GM21390 (cell line): ENCODE results near the gene PDIA5.

Experiments
- ATAC-seq: cut with Tn5 transposase; IDR thresholded peaks from one replicate; pipeline ENCODE4 v1.9.1; 2021; ENCODE audit not compliant: unreplicated experiment

PDIA5 gene

DNA sequence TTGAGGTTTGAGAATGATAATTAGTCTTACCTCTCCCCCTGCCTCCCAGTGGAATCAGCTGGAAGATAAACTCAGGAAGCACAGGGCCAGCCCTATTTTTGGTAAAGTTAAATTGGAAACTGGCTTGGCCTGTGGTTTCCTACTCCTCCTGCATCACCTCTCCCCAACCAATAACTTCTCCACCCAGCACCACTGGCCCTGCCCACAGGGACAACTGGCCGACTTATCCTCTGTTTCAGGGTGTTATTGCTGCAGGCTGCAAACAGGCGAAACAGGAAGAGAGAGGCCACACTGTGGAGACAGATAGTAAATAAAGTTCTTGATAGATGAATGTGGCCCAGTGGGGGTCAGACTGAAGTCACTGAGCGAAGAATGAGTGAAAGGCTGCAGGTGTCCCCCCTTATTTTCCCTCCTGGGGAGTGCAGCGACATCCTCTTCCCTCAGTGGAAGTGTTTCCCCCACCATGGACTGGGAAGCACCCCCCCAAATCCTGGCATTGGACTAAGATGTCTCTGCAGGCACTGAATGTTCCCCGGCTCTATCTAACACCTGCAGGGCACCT, 47.1 kb downstream of the PDIA5 start:
- peak; percentile 48 for ATAC-seq

DNA sequence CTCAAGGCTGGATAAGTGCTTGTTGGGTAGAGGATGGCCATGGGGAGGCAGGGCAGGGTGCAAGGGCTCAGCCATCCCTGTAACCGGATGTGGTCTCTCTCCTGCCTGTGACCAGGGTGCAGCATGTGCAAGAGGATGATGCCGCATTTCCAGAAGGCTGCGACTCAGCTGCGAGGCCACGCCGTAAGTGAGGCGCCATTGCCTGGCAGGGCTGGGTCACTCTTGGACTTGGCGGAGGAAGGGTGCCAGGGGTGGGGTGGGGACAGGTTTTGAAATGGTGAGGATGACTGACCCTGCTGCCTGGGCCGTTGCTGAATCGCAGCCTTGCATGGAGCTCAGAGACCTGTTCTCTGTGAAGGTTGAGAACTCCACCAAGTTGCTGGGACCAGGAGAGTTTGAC, 49.3 kb downstream of the PDIA5 start:
- ATAC-seq = no peak

DNA sequence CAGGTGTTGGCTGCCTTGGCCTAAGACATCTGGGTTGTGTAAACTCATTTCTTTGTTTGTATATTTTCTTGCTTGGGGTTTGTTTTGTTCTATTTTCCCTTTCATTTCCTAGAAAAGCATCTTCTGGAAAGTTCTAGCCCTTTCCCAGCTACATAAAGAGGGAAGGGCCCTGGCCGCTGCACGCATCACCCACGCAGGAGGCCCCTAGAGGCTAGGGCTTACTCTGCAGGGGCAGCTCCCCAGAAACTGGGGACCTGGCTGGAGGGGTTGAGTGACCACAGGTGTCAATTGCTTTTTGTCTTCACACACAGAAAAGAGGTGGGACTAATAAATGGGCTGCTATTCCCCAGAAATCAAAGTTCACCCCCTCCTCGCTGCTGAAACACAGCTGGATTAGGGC, 52.6 kb downstream of the PDIA5 start:
- no peak for ATAC-seq

DNA sequence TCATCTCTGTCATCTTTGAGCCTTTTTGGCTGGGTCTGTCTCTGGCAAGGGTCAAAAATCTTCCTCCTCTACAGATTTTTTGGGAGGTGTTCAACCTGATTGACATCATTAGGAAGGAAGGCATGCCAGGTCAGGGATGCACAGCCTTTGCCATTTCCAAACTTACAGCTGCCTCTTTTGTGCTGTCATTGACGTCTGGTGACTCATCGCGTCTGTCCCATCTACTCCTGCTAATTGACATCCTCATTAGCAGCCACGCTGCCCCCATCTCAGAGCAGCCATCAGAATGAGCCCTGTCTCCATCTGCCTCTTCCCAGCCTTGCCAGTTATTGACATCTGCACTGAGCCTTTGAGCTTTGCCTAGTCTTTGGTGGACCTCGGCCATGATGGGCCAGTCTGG, 53.0 kb downstream of the PDIA5 start:
- no peak for ATAC-seq

DNA sequence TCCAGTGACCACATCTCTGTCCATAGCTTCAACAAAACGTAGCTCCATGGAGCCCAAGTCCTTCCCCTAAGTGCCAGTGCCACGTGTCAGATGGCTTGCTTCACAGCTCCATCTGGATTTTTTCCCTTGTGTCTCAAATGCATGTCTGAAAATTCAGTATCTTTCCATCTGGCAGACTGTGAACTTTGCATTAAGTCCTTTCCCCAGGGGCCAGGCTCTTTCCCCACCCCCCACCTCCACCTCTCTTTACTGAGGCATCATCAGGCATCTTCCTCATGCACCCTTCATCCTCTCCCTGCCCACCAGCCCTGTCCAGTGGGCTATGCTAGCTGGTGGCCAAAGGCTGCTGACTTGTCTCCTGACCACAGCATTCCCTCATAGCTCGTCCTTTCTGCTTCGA, 53.7 kb downstream of the PDIA5 start:
- ATAC-seq = no peak

DNA sequence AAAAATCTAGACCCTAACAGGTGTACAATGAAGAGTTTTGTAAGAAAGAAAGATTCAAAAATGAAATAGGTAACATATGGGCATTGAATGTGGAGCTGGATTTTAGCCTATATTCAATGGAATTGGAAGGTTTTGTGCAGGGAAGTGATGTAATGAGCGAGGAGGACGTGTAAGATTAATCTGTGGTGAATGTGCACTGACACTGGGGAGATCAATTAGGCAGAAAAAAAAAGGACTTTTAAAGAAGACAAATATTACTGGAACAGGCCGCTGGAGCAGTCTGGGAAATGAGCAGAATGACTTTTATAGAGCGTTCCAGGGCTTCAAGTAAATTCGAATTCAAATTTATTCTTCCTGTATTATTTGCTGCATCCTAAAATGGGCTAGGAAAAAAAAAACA, 55.2 kb downstream of the PDIA5 start:
- no peak for ATAC-seq

DNA sequence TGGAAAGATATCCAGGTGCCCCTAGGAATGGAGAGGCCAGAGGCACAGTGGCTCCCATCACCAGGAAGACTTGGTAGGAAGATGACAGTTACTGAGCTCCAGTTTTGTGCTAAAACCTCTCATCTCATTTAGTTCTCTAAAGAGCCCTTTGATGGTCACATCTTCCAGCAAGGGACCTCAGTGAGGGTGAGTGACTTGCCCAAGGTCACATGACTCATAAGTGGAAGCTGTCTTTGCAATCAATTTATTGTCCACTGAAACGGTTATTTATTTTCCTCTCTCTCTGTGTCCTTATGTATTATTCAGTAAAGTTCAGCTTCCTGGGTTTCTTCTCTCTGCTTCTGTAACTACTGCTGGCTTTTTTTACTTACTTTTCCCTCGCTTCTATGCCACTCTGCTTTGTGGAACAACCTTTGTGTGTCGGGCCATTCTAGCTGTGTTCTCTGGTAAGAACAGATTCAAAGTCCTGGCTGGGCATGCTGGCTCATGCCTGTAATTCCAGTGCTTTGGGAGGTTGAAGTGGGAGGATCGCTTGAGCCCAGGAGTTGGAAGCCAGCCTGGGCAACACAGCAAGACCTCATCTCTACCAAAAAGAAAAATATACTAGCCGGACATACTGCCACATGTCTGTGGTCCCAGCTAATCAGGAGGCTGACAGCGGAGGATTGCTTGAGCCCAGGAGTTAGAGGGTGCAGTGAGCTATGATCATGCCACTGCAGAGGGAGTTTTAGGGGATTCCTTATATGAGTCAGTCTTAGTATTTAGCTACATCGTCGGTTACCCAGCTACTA, 55.9 kb downstream of the PDIA5 start:
- no peak for ATAC-seq

DNA sequence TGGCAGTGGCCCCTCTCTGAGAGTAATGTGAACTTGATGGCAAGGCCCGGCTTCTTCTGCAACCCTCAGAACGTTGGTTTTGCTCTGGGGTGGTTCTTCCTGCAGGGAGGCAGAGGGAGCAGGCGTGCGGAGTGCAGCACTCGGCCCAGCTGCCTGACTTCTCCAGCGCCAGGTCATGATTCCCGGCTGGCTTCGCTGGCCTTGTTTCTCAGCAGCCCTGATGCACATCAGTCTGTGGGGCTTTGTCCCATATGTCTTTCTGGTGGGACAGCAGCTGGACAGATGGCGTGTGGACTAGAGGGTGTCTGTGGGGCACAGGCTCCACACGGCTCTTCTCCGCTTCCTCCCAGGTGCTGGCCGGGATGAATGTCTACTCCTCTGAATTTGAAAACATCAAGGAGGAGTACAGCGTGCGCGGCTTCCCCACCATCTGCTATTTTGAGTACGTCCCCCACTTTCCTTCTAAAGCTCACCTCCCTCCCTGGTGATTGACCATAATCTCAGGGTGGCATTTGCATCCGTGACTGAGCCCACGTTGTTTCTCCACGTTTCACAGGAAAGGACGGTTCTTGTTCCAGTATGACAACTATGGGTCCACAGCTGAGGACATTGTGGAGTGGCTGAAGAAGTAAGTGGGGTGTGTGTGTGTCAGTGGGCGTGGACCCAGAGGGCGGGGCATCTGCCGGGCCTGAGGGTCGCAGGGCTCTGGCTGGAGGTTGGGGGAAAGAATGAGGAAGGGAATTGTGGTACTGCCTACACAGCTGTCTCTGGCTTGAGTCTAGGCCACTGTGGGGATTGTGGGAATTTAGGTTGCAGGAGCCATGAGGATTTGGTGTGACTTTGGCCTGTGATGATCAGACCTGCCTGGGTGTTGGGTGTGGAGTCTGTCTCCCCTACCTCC, 57.1 kb downstream of the PDIA5 start:
- ATAC-seq = no peak

DNA sequence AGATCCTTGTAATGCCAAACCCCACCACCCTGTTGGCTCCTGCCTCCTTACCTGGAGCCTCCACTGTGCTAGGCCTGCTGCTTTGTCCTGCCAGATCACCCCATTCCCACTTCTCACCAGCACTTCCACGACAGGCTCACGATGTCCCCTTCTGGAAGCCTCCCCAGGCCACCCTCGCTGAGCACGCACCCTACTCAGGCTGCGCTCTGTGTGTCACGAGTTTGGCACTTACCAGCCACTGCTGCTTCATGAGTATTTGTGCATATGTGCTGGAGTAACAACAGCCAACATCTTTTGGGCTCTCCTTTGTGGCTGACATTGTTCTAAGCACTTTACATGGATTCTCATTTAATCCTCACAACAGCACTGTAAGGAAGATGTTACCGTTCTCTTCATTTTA, 58.1 kb downstream of the PDIA5 start:
- no peak for ATAC-seq

DNA sequence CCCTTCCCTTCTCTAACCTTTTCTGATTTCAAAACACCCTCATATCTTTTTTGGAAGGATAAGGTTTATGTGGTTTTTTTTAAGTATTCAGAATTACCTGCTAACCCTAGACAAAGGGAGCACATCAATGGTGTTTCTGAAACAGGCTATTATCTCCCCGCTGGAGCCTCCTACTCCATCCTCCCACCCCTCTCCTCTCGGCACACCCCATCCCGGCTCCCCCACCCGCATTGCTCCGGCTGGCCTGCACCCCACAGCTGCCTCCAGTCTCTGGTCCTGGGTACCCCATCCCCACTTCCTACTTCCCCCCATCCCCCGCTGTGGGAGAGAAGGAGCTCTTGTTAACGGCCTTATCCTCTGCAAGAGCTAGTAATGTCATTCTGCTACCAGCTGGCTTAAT, 59.2 kb downstream of the PDIA5 start:
- no peak for ATAC-seq

DNA sequence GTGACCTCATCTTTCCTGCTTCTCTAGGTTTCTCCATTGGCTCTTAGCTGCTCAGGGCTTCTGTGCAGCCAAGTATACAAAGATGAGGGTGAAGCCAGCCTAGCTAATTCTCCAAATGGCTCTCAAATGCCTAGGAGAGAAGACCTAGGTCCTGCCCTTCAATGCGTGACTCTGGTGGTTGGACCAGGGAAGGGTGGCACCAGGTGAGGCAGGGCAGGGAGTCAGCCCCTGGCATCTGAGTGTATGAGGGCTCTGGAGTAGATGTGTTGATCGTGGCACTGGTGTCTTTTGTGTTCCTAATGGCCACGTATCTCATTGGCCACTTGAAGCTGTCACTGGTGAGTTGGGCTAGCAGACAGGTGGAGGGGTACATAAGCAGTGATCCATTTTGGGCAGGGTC, 59.8 kb downstream of the PDIA5 start:
- no peak for ATAC-seq

DNA sequence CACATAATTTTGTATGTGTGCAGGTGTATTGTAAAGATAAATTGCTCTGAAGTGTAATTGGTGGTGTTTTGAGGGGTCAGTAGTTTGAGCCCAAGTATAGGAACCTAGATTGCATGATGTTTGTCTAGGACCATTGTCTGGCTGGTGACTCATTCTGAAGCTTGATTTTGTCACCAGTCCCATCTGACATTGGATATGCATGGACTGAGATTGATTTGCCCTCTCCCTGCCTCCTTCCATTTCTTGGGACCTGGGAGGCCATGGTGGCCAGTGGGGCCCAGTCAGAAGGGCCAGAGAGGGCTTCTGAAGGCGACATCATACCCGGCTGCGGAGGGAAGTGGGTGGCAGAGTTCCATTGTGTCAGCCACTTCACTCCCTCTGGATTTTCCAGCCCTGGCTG, 62.3 kb downstream of the PDIA5 start:
- ATAC-seq = no peak

DNA sequence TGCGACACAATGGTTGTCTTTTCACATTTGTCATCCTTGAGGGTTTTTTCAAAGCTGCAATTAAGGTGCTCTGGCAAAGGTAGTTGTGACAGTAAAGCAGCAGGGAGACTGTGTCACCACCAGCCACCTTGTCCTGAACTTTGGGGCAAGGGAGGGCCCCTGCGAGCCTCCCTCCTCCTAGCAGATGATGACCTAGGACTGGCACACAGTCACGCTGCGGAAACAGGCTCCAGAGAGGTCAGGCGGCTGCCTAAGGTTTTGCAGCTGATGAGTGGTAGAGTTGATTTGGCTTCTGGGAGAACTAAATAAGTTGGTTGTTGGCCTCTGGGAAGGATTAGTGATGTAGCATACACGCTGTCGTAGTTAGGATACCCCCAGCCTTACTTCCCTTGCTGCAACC, 62.7 kb downstream of the PDIA5 start:
- ATAC-seq = no peak

DNA sequence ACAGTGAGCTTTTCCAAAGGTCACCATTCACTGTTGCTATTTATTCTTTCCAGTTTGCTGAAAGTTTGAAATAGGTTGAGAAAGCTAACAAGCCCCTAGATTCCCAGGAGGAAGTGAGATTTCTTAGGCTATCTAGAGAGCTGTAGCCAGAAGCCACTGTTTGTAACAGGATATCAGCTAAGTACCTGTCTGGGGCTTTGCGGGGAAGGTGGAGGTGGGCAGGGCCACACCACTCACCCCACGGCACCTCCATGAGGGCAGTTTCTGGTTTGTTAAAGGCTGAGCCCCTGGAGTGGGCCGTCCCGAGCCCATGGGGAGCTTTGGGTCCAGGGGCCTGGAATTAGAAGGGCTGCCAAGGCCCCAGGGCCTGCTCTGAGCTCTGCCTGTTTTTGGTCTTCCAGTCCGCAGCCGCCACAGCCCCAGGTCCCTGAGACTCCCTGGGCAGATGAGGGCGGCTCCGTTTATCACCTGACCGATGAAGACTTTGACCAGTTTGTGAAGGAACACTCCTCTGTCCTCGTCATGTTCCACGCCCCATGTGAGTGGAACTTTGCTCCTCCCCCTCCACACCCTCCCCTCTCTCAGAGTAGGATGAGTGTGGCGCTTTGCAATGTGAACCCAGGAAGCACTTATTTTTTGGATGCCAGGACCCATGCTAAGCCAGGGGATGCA, 63.4 kb downstream of the PDIA5 start:
- ATAC-seq = no peak

DNA sequence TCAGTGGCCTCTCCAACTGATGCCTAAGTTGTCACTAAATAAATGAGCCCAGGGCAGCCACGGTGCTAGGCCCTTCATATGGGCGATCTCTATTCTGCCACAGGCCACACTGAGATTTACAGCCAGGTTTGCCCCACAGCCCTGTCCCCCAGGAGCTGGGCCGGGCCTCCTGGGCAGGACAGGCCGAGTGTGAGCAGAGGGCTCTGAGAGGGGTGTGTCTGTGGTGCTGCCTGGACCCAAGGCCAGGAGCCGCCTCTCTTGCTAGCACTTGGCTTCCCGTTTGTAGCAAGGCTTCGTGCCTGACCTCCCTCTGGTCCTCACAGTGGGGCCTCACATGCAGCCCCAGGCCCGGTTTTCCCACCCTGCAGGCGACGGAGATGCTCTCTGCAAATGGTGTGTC, 67.8 kb downstream of the PDIA5 start:
- no peak for ATAC-seq

DNA sequence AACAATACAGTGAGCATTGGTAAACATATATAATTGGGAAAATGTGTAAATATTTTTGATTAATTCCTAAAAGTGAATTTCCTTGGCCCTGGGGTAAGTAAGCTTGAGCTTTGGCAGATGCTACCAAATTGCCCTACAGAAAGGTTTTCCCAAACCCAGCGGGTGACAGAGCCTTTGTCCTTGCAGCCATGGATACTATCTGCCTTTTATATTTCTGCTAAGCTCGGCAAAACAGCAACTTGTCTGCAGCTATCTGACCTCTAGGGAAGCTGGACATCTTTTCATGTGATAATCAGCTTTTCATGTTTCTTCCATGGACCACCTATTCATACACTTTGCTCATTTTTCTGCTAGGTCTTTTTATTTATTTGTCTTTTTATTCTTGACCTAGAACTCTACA, 70.2 kb downstream of the PDIA5 start:
- ATAC-seq = no peak

DNA sequence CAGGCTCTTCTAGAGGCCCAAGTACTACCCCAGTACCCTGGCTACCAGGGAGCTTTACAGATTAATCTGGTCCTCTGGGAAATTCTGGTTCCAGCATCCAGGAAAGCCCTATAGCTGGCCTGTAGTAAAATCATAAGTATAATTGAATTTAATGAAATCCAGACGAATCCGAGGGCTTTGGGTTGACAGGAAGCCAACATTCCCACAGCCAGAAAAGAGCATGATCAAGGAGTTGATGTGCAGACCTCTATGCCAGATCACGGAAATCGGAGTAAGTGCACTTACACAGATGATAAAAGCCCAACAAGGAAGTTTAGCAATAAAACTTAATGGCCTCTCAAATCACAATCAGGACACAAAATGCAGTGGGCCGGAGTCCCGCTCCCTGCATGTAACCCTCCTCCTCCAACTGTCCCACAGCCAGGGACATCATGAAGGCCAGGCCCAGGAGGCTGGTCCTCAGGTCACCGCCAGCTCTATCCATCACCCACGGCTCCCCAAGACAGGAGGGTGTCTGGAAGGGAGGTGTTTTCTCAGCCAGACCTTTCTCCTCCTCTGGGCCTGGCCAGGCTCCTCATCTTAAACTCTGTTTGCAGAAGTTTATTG, 72.1 kb downstream of the PDIA5 start:
- ATAC-seq = no peak

DNA sequence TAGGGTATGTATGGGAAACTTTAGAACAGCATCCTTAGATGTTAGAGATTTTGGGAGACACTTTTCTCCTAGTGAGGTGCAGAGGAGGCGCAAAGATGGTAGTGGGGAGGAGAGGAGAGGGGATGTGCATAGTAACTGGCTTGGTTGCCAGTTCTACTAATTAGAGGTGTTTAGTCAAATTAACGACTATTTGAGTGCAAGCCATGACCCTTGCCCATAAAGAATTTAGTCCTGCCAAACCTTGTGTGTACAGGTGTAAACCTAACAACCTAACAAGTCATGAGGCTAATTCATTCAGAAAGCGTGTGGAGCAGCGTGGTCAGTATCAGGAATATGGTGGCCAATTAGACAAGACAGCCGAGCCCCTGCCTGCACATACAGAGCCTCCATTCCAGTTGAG, 72.7 kb downstream of the PDIA5 start:
- no peak for ATAC-seq

DNA sequence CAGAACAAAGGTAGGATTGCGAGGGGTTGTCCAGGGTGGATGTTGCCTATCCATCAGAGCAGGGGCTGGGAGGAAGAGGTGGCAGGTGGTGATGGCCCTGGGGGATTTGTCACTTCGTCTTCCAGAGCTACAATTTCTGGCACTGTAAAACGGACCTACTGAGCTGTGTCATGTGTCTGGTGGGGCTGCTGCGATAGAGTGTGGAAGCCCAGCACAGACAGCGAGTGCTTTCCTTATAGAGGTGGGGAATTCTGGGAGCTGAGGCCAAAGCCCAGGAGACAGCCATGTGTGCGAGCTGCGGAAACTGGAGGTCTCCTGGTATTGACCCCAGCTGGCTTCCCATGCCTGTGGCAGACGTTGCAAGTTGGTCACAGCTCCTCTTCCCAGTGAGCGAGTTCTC, 73.7 kb downstream of the PDIA5 start:
- no peak for ATAC-seq

DNA sequence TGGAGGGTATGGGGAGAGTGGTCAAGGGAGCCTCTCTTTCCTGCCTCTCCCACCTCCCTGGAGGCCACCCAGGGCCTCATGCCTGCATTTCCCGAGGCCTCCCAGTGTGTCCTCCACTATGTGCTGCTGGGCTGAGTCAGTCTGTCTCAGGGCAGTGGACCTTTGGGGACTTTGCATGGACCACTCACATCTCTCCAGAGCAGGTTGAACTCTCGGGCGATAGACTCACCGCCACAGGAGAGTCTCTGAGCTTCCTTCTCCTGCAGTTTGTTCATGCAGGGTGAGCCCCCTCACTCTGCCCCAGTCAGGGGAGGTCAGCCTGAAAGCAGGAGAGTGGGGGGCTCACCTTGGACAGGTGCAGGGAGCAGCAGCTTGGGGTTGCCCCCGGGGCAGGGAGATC, 74.5 kb downstream of the PDIA5 start:
- no peak for ATAC-seq
